ENCODE results near the gene CDK13.

Gene CDK13

DNA sequence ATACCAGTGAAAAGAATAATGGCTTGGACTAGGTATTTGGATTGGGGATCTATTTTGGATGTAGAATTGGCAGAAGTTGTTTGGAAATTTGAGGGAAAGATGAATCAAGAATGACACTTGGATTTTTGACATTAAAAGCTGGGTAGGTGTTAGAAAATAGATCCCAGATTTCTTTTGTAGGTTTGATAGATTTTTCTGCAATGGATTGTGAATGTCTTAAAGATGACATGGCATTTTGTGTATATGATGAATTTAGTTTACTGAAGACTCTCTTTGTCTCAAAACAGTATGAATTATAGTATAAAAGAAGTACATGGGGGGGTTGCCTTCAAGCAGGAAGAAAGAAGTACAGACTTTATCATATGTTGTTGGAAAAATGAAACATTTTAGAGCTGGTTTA, 108.6 kb downstream of the CDK13 start:
- TF ChIP-seq, protein P1, sequence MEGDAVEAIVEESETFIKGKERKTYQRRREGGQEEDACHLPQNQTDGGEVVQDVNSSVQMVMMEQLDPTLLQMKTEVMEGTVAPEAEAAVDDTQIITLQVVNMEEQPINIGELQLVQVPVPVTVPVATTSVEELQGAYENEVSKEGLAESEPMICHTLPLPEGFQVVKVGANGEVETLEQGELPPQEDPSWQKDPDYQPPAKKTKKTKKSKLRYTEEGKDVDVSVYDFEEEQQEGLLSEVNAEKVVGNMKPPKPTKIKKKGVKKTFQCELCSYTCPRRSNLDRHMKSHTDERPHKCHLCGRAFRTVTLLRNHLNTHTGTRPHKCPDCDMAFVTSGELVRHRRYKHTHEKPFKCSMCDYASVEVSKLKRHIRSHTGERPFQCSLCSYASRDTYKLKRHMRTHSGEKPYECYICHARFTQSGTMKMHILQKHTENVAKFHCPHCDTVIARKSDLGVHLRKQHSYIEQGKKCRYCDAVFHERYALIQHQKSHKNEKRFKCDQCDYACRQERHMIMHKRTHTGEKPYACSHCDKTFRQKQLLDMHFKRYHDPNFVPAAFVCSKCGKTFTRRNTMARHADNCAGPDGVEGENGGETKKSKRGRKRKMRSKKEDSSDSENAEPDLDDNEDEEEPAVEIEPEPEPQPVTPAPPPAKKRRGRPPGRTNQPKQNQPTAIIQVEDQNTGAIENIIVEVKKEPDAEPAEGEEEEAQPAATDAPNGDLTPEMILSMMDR (conservative IDR thresholded peaks at IDR 0.05; ENCODE audit: low read length) = no peak
- peak; percentile 3 for DNase-seq (ENCODE audit: low read depth)
- H3K4me3 ChIP-seq (ENCODE audit: low read length) = no peak overlapping the region

DNA sequence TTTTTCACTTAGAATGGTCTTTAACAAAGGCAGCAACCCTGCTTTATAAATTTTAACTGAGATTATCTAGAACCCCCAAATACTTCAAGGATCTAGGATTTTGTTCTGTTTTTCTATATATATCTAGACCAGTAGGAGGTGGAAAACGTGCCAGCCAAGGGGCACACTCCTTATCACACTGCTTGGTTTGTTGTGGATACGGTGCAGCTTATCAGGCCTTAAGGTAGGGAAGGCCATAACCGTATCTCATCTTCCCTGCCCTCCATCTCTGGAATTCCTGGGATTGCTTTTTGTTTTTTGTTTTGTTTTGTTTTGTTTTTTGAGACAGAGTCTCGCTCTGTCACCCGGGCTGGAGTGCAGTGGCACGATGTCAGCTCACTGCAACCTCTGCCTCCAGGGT, 109.0 kb downstream of the CDK13 start:
- no peak for DNase-seq (ENCODE audit: low read depth)
- TF ChIP-seq, protein P1 (conservative IDR thresholded peaks at IDR 0.05; ENCODE audit: low read length) = no peak
- H3K4me3 ChIP-seq (ENCODE audit: low read length) = no peak overlapping the region

- no peak overlapping the region for H3K4me3 ChIP-seq (ENCODE audit: low read length)
- no peak for DNase-seq (ENCODE audit: low read depth)
- TF ChIP-seq, protein P1 (conservative IDR thresholded peaks at IDR 0.05; ENCODE audit: low read length) = no peak
Measured at GRCh38 chr7:40072268-40072667, 122.2 kb downstream of the CDK13 start.

GRCh38 chr7:40073239-40073638, 123.2 kb downstream of the CDK13 start:
- H3K4me3 ChIP-seq (ENCODE audit: low read length) = no peak overlapping the region
- TF ChIP-seq, protein P1 (conservative IDR thresholded peaks at IDR 0.05; ENCODE audit: low read length) = no peak
- no peak for DNase-seq (ENCODE audit: low read depth)

GRCh38 chr7:40077849-40078248, 127.8 kb downstream of the CDK13 start:
- DNase-seq (ENCODE audit: low read depth) = peak; percentile 37
- TF ChIP-seq, protein P1 (conservative IDR thresholded peaks at IDR 0.05; ENCODE audit: low read length) = no peak
- H3K4me3 ChIP-seq (ENCODE audit: low read length) = no peak overlapping the region

DNA sequence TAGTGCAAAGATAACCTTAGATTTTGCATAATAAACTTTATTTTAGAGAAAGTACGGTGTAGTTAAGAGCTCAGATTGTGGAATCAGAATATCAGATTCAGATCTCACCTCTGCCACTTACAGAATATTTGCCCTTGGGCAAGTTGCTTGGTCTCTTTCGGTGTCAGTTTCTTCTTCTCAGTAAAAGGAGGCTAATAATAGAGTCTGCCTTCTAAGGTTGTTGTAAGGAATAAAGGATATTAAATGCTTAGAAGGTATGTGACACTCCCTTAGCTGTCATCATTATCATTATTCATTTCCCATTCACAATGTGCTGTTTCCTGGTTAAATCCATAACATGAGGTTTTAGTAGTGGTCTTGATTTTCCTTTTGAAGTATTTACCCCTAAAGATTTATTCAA, 142.1 kb downstream of the CDK13 start:
- no peak for DNase-seq (ENCODE audit: low read depth)
- H3K4me3 ChIP-seq (ENCODE audit: low read length) = no peak overlapping the region
- TF ChIP-seq, protein P1 (conservative IDR thresholded peaks at IDR 0.05; ENCODE audit: low read length) = no peak

DNA sequence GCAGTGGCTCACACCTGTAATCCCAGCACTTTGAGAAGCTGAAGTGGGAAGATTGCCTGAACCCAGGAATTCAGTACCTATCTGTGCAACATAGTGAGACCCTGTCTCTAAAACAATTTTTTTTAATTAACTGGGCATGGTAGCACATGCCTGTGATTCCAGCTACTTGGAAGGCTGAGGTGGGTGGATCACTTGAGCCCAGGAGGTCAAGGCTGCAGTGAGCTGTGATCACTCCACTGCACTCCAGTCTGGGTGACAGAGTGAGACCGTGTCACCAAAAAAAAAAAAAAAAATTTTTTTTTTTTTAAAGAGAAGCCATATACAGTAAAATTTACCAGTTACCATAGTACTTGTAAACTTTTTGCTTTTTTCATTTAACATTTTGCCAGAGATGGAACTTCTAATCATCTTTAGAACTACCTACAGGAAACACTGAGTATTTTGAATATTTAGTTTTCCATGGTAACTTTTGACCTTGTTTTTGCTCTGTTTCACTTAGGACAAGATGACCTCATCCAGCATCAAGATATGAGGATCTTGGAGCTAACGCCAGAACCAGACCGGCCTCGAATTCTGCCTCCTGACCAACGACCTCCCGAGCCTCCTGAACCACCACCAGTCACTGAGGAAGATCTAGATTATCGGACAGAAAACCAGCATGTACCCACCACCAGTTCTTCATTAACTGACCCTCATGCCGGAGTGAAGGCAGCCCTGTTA, 143.7 kb downstream of the CDK13 start:
- no peak overlapping the region for H3K4me3 ChIP-seq (ENCODE audit: low read length)
- TF ChIP-seq, protein P1 (conservative IDR thresholded peaks at IDR 0.05; ENCODE audit: low read length) = no peak
- no peak for DNase-seq (ENCODE audit: low read depth)
